Measurements from ENCODE around the gene TBC1D22A.

The TBC1D22A gene

DNA sequence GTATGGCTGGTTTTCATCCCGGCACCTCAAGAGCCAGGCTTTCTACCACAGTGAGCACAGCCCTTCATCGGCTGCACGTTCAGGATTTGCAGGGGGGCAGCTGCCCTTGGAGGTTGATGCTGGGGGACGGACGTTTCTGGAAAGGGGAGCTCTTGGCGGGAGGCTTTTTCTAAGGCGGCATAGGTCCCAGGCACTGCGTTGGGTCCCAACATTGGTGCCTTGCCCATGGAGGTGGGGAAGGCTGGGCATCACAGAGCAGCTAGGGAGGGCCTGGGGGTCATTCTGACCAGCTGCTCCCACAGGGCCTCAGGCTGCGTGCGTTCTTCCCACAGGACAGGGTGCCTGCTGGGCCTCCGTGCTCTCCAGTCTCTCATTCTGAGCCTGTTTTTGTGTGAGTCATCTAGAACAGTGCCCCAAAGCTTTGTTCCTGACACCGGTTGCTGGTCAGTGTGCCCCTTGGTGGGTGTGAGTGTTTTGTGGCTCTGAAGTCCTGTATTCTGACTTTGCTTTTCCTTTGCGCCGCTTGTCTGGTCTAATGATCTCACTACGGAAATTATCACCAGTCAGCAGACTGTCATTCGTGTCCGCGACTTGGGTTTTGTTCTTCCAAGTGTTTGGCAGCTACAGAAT is 275.9 kb downstream of the TBC1D22A start (continued):
- no peak for TF ChIP-seq CREB5 (CRISPR knock-in tag; IDR thresholded peaks at IDR 0.05; ENCODE audit: low read depth)
- no peak for TF ChIP-seq ZNF70 (CRISPR knock-in tag; IDR thresholded peaks at IDR 0.05)
- TF ChIP-seq ZC3H10 (CRISPR knock-in tag; IDR thresholded peaks at IDR 0.05): no peak

GRCh38 chr22:47039356-47039755 is 276.9 kb downstream of the TBC1D22A start:
- TF ChIP-seq OSR1 (CRISPR knock-in tag; IDR thresholded peaks at IDR 0.05): no peak
- no peak for TF ChIP-seq PPARA (CRISPR knock-in tag; IDR thresholded peaks at IDR 0.05; ENCODE audit: borderline replicate concordance)
- no peak for TF ChIP-seq ZNF70 (CRISPR knock-in tag; IDR thresholded peaks at IDR 0.05)
- TF ChIP-seq ZFP3 (CRISPR knock-in tag; IDR thresholded peaks at IDR 0.05): no peak
- TF ChIP-seq TSHZ2 (CRISPR knock-in tag; IDR thresholded peaks at IDR 0.05): no peak
- no peak for TF ChIP-seq ZNF565 (CRISPR knock-in tag; conservative IDR thresholded peaks at IDR 0.05; ENCODE audit: low read depth)
- TF ChIP-seq PATZ1 (CRISPR knock-in tag; IDR thresholded peaks at IDR 0.05; ENCODE audit: borderline replicate concordance): no peak
- TF ChIP-seq CREB5 (CRISPR knock-in tag; IDR thresholded peaks at IDR 0.05; ENCODE audit: low read depth): no peak
- TF ChIP-seq, protein P1, sequence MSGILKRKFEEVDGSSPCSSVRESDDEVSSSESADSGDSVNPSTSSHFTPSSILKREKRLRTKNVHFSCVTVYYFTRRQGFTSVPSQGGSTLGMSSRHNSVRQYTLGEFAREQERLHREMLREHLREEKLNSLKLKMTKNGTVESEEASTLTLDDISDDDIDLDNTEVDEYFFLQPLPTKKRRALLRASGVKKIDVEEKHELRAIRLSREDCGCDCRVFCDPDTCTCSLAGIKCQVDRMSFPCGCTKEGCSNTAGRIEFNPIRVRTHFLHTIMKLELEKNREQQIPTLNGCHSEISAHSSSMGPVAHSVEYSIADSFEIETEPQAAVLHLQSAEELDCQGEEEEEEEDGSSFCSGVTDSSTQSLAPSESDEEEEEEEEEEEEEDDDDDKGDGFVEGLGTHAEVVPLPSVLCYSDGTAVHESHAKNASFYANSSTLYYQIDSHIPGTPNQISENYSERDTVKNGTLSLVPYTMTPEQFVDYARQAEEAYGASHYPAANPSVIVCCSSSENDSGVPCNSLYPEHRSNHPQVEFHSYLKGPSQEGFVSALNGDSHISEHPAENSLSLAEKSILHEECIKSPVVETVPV (CRISPR knock-in tag; IDR thresholded peaks at IDR 0.05): no peak
- no peak for TF ChIP-seq TOX (CRISPR knock-in tag; IDR thresholded peaks at IDR 0.05; ENCODE audit: borderline replicate concordance)
- no peak for TF ChIP-seq CSDC2 (CRISPR knock-in tag; IDR thresholded peaks at IDR 0.05)
- TF ChIP-seq POU6F1 (CRISPR knock-in tag; IDR thresholded peaks at IDR 0.05; ENCODE audit: borderline replicate concordance, low read depth): no peak
- TF ChIP-seq BACH2 (CRISPR knock-in tag; IDR thresholded peaks at IDR 0.05; ENCODE audit: borderline replicate concordance): no peak
- no peak for TF ChIP-seq GLIS3 (CRISPR knock-in tag; IDR thresholded peaks at IDR 0.05)
- no peak for TF ChIP-seq ZNF8 (CRISPR knock-in tag; IDR thresholded peaks at IDR 0.05)
- TF ChIP-seq ARNTL (CRISPR knock-in tag; IDR thresholded peaks at IDR 0.05; ENCODE audit: borderline replicate concordance, low read depth): no peak
- TF ChIP-seq ESRRG (CRISPR knock-in tag; IDR thresholded peaks at IDR 0.05): no peak
- TF ChIP-seq RARB (CRISPR knock-in tag; IDR thresholded peaks at IDR 0.05): no peak
- no peak for ATAC-seq
